ENCODE results near the gene RBMS3. TPM values are rescaled to one million over a fixed set of nuclear protein-coding genes. Genes with fewer than 3 reads are reported as not detected.

RBMS3 gene
- total RNA-seq, 4 donors from 2014 or later: 116 to 171 (median 152) TPM

- intact Hi-C loops (cut with DNase I): loop anchor here (5.0 kb wide), 1 partner anchor 416 kb away; no protein-coding TSS in a partner anchor
- Histone ChIP-seq H3K36me3 (no peaks in the 10 kb centered on the region), H3K4me1 (peaks cover 0 to 11% of the 10 kb centered on the region in 2 donors), H3K4me3 (replicated peaks in 1 of 3) (peak overlapping the region; percentile 24 to 51 (median 47)), H3K27ac (peak overlapping the region; percentile 86 to 96 (median 92)), H3K9me3 (no peaks in the 10 kb centered on the region), H3K27me3 (no peaks in the 10 kb centered on the region)
- WGBS, 2 donors: 0 to 1% methylated on average over 18 of the region's 18 CpGs
- TF ChIP-seq POLR2A (IDR thresholded peaks at IDR 0.05): no peak
- TF ChIP-seq CTCF (IDR thresholded peaks at IDR 0.05): no peak
- peak; percentile 23 to 31 for DNase-seq
Measured at GRCh38 chr3:29281344-29282241, 722 bp downstream of the RBMS3 start.

- DNase-seq: peak in 1 of 2 donors; percentile 13
- Histone ChIP-seq H3K4me3 (replicated peaks in 1 of 3) (peak overlapping the region; percentile 24 to 51 (median 47)), H3K36me3 (no peaks in the 10 kb centered on the region), H3K9me3 (no peaks in the 10 kb centered on the region), H3K27me3 (no peaks in the 10 kb centered on the region), H3K4me1 (peaks cover 0 to 16% of the 10 kb centered on the region in 2 donors), H3K27ac (peak overlapping the region; percentile 86 to 96 (median 92))
- intact Hi-C loops (cut with DNase I): loop anchor here (5.0 kb wide), 1 partner anchor 415 kb away; no protein-coding TSS in a partner anchor
- 2 to 13% methylated on average over 13 of the region's 13 CpGs for WGBS, 2 donors
- TF ChIP-seq POLR2A (IDR thresholded peaks at IDR 0.05) (peak in 1 of 2 donors; percentile 49), CTCF (IDR thresholded peaks at IDR 0.05) (no peak)
Measured at GRCh38 chr3:29282427-29283230, 1.8 kb downstream of the RBMS3 start.

- intact Hi-C loops (cut with DNase I): loop anchor here (5.0 kb wide), 1 partner anchor 414 kb away; no protein-coding TSS in a partner anchor
- H3K4me1 ChIP-seq: peaks cover 0 to 19% of the 10 kb centered on the region in 2 donors
Measured at GRCh38 chr3:29283231-29284119, 2.6 kb downstream of the RBMS3 start.

More at GRCh38 chr3:29283231-29284119, 2.6 kb downstream of the RBMS3 start:
- H3K4me3 ChIP-seq (replicated peaks in 1 of 3): peak overlapping the region in 2 of 3 donors; percentile 47 to 51
- no peaks in the 10 kb centered on the region for H3K27me3 ChIP-seq
- 15 to 30% methylated on average over 4 of the region's 4 CpGs for WGBS, 2 donors
- no peaks in the 10 kb centered on the region for H3K36me3 ChIP-seq
- H3K9me3 ChIP-seq: no peaks in the 10 kb centered on the region
- no peak for TF ChIP-seq POLR2A (IDR thresholded peaks at IDR 0.05)
- no peak for TF ChIP-seq CTCF (IDR thresholded peaks at IDR 0.05)
- DNase-seq: no peak
- peak overlapping the region; percentile 86 to 96 (median 92) for H3K27ac ChIP-seq

Data from thyroid gland (tissue), 4 donors.